Measurements from ENCODE around the gene FARP1.
A peak's percentile ranks its signal among the peaks of the same experiment; 100 is the strongest.

FARP1 gene

DNA sequence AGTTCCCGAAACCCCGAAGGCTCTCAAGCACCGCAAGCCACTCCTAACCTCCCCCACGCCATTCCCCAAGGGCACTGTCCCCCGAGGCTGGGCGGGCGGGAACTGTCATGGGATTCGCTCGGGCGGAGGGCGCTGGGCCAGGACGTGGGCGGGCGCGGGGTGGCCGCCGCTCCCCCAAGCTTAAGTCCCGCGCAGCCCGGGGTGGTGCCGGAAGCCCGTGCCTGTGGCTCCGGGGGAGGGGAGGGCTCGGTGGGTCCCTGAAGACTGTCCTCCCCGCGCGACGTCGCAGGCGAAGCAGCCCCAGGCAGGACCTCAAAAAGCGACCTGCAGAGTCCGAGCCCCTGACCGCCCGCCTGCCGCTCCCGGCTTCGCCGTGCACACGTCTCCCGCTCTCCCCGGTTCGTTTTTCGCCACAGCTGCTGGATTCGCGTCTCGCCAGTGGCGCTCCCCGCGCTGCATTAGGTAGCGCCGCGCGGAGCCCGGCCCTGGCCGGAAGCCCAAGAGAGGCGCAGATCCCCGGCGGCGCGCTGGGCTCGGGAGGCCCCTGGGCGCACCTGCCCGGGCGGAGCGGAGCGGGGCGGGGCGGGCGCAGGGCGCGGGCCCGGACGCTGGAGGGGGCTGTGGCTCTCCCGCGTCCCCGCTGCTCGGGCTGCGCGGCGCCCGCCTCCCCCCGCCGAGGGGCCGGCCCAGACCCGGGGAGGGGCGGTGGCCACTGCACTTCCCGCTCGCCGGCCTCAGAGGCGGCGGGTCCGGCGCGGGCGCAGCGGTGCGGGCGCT, at the start of gene FARP1:
TSS of gene FARP1 (plus strand) at position 715 of the 777 bp plus-strand sequence. CDS start 70,149 bp downstream, outside the sequence.
- peak; percentile 83 for DNase-seq

DNA sequence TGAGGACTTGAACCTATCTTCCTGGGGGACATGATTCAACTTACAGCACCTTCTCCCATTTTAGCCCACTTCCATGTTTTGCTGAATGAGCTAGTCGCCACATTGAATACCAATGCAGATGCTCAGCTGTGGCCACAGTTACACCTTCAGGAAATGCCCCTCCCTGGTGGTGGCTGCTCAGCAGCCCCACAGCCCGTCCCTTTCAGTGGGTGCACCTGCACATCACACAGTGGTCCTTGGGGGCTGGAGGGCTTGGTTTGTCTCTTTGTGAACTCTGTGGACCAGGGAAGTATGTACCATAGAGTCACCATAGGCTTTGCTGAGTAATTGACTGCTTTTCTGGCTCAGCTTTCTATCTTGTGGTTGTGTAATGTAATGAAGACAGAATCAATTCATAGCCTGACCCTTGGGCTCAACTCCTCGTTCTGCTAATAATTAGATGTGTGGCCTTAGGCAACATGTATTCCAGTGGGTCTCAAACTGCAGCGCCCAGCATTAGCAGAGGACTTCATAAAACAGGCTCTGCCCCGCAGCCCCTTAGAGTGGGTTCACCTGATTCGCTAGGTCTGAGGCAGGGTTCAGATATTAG, 48.1 kb upstream of the FARP1 start:
- no peak for DNase-seq

GRCh38 chr13:98096059-98096458, 46.8 kb upstream of the FARP1 start:
- no peak for DNase-seq

DNA sequence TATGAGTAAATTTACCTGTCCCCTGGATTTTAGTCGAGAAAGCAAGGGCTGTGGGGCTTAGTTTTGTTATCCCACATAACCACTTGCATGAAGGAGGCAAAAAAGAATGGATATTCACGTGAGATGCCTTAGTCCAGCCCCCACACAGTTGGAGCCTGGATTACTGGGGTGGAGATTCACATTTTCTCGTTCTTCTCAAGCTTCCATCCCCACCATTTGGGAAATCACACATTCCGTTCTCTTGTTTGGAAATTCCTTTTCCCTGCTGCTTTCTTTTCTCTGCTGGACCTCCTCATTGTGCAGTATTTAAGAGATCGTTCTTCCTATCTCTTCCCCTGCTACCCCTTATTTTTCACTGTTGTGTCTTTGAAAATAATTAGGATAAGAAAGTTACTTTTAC, 45.1 kb upstream of the FARP1 start:
- no peak for DNase-seq

GRCh38 chr13:98098516-98098915, 44.4 kb upstream of the FARP1 start:
- no peak for DNase-seq

- DNase-seq: no peak
Observed at GRCh38 chr13:98099627-98100026, 43.3 kb upstream of the FARP1 start.

- DNase-seq: no peak
Observed at GRCh38 chr13:98100481-98100880, 42.4 kb upstream of the FARP1 start.

DNA sequence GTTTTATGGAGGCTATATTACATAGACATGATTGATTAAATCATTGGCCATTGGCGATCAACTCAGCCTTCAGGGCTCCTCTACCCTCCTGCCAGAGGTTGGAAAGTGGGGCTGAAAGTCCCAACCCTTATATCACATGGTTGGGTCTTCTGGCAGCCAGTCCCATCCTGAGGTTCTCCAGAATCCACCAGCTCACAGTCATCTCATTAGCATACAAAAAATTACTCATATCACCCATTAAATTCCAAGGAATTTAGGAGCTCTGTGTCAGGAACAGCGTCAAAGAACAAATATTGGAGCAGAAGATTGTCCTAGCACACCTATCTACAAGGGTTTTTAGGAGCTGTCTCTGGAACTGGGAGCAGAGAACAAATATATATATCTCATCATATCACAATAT, 39.4 kb upstream of the FARP1 start:
- DNase-seq: no peak

DNA sequence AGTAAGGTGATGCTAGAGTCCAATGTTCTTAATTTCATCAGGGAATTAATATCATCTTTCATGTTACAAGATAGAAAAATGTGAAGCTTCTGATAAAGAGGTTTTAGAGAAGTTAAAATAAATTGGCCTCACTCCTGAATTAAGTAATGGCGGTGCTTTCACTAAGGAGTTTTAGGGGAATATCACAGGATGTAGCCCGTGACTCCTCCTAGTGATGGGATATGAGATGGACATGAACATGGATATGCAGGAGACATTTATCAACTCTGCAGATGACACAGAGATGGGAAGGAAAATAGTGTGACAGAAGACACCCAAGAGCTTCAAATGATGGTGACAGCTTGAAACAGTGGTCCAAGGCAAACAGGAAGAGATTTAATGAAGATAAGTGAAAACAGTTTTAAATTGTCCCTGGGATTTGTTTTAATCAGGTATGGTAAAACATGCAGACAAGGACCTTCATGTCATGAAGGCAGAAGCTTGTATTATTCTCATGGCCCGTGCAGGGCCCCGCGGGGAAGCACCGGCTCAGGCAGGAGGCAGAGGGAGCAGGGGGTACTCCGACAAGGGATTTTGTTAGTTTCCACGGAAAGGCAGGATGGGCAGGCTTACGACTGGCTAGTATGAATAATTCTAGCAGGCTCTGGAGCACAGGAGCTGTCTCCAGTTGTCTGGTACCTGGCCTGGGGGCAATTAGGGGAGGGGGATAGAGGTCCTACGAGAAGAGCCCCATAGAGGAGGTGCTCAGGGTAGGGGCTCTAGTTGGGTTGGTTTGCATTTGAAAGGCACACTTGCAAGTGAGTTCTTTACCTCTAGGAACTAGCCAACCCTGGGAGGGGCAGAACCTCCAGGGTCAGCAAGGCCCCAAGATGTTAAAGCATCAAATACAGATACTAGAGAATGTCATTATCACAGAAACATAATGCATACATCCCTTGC, 38.7 kb upstream of the FARP1 start:
- DNase-seq: no peak

DNA sequence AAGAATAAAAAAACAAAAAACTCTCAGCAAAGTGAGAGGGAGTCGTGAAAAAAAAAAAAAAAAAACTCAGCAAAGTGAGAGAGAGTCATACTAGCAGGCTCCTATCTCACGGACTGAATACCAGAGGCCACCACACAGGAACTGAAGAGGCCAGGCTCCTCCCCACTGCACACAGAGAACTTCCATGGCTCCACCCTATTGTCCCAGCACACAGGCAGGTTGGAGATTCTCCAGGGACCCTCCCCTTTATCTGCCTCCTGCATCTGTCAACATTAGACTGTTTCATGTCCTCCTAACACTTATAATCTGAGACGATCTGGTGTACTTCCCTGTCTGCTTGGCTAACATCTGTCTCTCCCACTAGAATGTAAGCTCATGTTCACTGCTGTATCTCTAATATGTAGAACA, 37.0 kb upstream of the FARP1 start:
- no peak for DNase-seq

- no peak for DNase-seq
Observed at GRCh38 chr13:98108341-98108740, 34.6 kb upstream of the FARP1 start.

- DNase-seq: no peak
Observed at GRCh38 chr13:98109226-98109853, 33.6 kb upstream of the FARP1 start.

DNA sequence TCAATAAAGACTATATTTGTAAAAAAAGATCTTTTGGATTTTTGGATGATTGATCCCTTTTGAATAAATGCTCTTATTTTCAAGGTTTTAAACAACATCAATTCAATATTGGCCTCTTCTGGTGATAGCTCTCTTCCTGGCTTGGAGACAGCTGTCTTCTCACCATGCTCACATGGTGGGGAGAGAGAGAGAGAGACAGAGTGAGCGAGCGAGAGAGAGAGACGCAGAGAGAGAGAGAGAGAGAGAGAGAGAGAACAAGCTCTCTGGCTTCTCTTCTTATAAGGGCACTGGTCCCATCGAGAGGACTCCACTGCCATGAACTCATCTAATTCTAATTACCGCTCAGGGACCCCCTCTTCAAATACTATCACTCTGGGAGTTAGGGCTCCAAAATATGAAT, 32.1 kb upstream of the FARP1 start:
- no peak for DNase-seq

- no peak for DNase-seq
Observed at GRCh38 chr13:98111168-98112098, 31.5 kb upstream of the FARP1 start.

GRCh38 chr13:98112456-98112855, 30.4 kb upstream of the FARP1 start:
- no peak for DNase-seq

DNA sequence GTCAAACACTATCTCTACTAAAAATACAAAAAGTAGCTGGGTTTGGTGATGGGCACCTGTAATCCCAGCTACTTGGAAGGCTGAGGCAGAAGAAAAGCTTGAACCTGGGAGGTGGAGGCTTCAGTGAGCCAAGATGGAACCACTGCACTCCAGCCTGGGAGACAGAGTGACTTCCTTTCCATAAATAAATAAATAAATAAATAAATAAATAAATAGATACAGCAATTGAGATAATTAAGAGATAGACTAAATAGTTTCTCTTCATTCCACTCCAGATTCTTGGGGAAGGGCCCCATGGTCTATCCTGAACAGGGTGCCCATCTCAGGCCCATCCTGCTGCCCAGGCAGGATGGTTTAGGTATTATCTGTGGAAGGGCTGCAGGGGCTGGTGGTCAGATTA, 24.0 kb upstream of the FARP1 start:
- no peak for DNase-seq

GRCh38 chr13:98123176-98123575, 19.7 kb upstream of the FARP1 start:
- DNase-seq: no peak

GRCh38 chr13:98129059-98129746, 13.7 kb upstream of the FARP1 start:
- no peak for DNase-seq

DNA sequence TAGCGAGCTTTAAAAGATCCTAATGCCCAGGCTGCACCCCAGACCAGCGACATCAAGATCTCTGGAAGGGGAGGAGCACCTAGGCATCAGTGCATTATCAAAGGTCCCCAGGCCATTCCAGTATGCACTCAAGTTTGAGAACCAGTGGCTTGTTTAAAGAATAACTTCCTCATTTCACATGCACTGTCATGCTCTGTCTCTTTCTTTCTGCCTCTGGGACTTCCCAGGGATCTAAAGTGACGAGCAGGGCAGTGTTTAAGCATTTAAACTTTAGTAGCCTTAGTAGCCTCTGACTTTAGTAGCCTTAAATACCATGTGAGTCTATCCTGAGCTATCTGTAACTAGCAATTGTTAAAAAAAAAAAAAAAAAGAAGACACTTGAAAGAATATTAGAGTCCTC, 8.9 kb upstream of the FARP1 start:
- no peak for DNase-seq

DNA sequence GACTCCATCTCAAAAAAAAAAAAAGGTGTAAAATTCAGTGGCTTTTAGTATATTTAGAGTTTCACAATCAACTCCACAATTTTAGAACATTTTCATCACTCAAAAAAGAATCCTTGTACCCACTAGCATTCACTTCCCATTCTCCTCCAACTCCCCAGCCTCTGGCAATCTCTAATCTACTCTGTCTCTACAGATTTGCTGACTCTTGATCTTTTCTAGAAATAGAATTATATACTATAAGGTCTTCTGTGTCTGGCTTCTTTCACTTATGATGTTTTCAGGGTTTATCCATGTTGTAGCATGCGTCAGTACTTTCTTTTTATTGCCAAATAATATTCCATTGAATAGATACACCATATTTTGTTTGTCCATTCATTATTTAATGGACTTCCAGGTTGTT, 8.0 kb upstream of the FARP1 start:
- DNase-seq: no peak

GRCh38 chr13:98141091-98141490, 1.8 kb upstream of the FARP1 start:
- no peak for DNase-seq
